ENCODE results near the gene DENND4A.
"Not testable (repeated sequence)": the region's sequence is repeated elsewhere in the genome, so short reads cannot be mapped to it uniquely, and the experiment has no call there.

The DENND4A gene

DNA sequence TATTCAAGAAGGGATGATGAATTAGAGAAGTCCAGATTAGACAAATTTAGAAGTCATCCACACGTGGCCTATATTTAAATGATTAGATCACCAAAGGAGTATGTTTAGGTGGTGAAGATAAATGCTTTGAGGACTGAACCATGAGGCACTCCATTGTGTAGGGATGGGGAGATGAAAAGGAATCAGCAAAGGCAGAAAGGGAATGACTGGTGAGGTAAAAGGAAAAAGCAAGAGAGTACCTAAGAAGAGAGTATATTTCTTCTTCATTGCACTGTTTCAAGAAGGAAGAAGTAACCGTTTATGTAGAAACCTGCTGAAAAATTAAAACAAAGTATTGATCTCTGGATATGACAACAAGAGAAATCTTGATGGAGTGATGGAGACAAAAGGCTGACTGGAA is 40.7 kb downstream of the DENND4A start:
- no peak for DNase-seq

DNA sequence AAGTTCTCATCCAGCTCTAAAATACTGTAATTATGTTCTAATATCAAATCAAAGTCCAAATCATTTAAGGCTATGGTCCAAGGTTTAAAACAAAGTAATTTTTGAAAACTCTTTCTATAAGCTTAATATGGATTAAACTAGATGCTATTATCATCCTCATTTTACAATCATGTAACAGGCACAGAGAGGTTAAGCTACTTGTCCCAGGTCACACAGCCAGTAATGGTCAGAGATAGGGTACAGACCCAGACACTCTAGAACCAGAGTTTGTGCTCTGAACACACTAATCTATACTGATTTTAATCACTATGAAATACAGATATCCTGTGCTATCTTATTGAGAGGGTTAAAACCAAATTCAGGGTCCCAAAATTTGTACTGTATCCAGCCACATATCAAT is 44.8 kb downstream of the DENND4A start:
- DNase-seq = no peak

DNA sequence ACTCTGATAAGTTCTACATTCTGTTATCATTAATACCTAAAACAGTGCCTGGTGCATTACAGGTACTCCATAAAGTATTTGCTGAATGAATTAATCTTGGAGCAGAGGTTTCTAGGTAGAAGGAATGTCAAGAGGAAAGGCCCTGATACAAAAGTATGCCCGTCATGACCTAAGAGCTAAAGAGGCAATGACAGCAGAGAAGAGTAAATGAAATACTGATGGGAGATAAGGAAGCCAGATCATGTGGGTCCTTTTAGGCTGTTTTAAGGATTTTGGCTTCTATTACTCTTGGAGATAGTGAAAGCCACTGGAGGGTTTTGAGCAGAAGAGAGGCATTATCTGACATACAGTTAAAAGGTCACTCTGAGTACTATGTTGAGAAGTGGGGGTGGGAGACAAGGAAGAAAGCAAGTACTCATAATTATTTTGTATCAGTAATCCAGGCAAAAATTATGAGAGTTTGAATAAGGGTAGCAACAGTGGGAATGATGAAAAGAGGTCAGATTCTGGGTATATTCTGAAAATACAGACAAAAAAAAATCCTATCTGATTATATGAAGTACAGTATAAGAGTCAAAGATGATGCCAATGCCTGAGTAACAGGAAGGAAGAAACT is 48.3 kb downstream of the DENND4A start:
- DNase-seq = no peak

DNA sequence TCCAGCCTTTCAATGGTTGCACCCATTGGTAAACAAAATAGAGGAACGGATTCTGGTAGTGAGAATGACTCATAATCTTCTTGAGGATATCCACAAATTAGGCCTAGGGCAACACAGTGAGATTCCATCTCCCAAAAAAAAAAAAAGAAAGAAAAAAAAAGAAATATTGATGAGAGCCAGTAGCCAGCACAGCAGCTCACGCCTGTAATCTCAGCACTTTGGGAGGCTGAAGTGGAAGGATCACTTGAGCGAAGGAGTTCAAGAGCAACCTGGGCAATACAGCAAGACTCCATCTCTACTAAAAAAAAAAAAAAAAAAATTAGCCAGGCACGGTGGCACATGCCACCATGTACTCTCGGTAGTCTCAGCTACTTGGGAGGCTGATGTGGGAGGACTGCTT is 51.9 kb downstream of the DENND4A start:
- DNase-seq = no peak

DNA sequence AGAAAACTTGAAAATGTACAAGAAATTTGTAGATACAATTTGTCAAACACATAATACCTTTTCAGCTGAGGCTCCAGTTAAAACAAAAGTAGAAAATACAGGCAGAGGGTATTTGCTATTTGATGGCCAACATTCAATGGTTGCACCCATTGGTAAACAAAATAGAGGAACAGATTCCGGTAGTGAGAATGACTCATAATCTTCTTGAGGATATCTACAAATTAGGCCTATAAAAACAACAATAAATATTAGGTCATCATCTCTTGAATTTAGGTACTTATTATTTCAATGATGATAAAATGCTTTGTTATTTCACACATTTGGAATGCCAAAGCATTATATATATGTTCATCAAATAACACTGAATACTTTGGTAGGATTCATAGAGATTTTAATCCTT is 53.4 kb downstream of the DENND4A start:
- no peak for DNase-seq

DNA sequence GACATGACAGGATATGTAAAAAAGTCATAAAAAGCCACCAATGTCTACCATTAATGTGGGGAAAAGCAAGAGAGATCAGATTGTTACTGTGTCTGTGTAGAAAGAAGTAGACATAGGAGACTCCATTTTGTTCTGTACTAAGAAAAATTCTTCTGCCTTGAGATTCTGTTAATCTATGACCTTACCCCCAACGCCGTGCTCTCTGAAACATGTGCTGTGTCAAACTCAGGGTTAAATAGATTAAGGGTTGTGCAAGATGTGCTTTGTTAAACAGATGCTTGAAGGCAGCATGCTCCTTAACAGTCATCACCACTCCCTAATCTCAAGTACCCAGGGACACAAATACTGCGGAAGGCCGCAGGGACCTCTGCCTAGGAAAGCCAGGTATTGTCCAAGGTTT is 58.5 kb downstream of the DENND4A start:
- not testable (repeated sequence) for DNase-seq

DNA sequence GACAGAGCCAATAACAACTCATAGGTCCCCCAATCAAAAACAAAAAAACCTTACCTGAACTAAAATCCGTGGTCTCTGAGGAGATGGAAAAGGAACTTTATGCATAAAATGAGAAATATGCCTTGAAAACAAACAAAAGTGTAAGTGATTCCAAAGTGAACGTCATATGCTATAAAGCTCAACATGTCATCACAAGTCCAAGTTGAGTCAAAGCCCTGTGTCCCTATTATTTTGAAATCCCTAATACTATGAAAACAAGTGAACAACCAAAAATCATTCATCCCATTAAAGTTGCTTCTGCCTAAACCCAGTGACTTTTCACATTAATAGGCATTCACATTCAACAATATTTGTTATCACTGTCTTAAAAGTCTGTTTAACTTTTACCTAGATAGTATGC is 59.4 kb downstream of the DENND4A start:
- DNase-seq = no peak

DNA sequence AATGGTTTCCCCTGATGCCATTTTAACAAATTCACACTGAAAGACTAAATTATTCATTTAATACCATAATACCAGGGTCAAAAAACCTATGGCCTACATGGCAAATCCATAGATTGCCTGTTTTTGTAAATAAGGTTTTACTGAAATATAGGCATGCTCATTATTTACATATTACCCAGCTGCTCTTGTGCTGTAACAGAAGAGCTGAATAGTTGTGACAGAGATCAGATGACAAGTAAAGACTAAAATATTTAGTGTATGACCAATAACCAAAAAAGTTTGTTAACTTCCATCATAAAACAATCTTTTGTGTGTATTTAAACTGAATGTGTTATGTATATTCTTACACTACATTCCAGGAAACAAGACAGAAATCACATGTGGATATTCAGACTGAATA is 60.2 kb downstream of the DENND4A start:
- DNase-seq = no peak

DNA sequence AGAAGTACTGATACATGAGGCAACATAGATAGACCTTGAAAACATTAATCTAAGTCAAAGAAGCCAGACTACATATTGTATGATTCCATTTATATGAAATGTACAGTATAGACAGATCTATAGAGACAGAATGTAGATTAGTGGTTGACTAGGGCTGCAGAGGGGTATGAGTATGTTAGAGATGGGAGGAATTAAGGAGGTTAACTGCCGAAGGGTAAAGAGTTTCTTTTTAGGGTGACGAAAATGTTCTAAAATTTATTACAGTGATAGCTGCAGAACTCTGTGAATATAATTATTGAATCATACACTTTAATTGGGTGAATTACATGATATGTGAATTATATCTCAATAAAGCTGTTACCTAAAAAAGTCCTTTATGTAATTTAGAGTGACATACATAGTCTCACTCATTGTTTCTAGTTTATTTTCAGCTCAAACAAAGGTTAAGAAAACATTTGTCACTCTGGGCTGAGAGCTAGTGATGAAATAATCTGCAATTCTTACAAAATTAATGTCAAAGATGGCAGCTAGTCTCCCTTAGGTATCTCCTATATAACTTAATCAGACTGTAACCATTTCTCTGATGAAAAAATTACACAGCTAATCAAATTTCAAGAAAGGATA is 61.4 kb downstream of the DENND4A start:
- no peak for DNase-seq

DNA sequence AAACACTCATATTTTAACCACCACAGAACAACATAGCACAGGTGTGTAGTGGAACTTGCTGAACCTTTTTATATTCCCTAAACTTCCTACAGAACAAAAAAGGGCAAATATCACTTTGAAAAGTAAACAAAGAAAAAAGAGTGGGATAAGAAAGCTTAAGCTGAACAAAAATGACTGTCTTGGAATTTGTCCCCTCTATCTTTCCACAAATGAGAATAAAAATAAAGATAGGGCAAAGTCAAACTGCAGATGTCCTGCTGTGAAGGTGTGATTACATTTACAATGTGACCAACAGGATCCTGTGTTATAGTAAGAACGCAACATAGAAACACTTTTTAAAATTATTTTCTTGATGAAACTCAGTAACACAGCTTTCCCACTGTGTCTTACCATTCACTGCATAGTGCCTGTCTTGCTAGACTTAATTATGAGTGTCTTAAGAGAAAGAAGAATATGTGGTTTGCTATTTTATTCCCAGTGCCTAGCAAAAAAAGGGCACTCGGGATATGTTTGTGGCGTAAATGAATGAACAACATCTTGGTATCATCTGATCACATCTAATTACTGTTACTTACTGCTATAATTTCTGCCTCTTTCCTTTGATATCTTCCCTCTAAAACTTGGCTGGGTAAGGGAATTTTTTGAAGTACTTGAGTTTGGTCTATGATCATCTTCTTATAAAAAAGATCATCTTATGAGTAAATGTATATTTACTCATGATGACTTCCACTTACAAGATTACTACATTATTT is 67.5 kb downstream of the DENND4A start:
- DNase-seq = no peak

DNA sequence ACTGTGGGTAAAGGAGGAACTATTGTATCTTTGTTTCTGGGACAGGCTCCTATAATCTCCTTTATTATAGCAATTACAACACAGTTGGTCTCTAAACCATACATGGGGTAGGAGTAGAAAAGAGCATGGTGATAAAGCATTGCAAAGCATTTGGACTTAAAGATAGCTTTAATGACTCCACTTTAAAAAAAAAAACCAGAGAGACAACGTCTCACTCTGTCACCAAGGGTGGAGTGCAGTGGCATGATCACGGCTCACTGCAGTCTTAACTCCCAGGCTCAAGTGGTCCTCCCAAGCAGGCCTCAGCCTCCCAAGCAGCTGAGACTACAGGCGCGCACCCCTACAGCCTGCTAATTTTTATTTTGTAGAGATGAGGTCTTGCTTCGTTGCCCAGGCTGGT is 68.2 kb downstream of the DENND4A start:
- no peak for DNase-seq

DNA sequence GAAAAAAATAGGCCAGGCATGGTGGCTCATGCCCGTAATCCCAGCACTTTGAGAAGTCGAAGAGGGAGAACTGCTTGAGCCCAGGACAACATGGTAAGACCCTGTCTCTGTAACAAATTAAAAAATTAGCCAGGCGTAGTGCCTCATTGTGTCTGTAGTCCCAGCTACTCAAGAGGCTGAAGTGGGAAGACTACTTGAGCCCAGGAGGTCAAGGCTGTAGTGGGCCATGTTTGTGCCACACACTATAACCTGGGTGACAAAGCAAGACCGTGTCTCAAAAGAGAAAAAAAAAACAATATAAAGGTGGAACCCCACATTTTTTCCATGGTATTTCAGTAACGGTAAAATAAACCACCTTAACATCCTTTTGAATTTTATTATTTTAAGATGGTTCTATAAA is 69.9 kb downstream of the DENND4A start:
- DNase-seq = no peak

DNA sequence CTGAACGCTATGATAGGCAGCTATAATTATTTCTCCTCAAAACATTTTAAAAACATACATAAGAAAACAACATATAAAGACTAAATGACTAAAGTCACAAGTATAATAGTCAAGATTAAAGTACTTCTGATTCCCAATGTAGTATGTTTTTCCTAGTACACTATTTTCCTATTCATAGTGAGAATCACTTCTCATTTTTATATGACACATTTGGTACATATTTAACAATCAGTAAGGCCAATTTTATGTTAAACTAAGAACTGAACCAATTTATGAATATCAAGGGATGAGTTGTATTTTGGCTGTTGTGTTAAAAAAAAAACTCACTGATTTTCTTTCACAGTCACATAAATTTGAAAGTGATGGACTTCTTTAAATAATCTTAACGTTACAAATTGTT is 79.7 kb downstream of the DENND4A start:
- DNase-seq = no peak

DNA sequence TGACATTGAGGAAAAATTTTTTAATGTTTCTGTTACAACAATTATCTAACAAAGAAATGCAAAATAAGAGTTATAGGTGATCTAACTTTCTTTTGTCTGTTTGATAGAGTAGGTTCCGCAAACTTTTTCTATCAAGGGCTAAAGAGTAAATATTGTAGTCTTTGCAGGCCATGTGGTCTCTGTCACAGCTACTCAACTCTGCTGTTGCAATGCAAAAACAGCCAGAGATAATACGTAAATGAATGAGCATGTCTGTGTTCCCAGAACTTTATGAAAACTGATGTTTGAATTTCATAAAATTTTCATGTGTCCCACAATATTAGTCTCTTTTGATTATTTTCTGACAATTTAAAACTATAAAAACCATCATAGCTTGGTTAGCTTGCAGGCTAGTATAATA is 97.0 kb downstream of the DENND4A start:
- DNase-seq = no peak

DNA sequence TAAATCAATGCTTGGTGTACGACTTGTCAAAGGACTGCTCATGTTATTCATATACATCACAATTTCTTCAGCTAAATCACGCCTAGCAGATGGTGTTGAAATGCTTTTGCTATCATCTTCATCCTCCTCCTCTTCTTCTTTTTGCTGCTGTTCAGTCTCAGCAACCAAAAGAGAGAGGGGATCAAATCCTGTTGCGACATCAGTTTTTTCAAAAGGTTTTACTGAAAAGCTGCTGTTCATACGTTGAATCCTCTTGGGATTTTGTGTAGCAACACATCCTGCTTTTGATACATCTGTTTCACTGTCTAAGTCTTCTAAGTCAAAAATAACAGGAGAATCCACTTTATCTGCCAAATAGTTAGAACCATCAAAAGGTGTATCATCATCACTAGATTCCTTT is 101.3 kb downstream of the DENND4A start:
- DNase-seq = no peak

DNA sequence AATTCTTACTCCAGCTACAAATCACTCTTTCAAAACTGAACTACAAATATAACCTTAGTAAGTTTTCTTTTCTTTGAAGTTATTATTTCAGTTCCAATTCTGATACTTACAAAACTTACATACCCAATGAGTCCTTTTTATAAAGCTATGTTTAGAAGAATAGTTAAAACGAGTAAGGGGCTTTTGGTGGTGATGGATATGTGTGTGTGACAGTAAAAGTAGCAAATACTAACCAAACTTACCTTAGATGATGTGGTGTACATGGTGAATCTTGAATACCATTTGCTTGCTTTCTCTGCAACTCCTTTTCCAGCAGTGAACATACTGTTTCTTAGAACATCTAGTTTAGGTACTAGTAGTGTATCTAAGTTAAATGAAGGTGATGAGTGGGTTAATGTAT is 101.9 kb downstream of the DENND4A start:
- DNase-seq = no peak

DNA sequence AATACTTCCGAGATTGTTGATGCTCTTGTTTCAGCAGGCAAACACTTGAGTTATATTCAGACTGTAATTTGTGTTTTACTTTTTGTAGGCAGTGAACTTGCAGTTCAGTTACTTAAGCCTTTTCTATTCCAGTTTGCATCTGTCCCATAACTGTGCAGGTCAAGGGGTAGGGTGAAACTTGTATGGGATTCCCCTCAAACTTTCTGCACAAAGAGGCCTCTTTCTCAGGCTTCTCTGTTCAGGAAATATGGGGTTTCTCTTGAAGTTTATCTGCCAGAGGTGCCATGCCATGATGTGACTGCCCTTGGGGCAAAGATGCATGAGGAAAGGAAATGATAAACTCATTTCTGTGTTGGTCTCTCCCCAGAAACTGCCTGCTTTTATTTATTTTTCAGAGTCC is 103.6 kb downstream of the DENND4A start:
- no peak for DNase-seq

DNA sequence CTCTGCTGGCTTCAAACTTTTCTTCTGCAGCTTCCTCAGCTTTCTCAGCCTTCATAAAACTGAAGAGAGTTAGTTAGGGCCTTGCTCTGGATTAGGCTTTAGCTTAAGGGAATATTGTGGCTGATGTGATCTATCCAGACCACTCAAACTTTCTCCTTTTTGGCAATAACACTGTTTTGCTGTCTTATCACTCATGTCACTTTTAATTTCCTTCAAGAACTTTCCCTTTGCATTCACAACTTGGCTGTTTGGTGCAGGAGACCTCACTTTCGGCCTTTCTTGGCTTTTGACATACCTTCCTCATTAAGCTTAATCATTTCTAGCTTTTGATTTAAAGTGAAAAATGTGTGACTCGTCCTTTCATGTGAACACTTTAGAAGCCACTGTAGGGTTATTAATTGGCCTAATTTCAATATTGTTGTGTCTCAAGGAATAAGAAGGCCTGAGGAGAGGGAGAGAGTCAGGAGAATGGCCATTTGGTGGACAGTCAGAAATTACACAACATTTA is 109.6 kb downstream of the DENND4A start:
- DNase-seq = no peak

DNA sequence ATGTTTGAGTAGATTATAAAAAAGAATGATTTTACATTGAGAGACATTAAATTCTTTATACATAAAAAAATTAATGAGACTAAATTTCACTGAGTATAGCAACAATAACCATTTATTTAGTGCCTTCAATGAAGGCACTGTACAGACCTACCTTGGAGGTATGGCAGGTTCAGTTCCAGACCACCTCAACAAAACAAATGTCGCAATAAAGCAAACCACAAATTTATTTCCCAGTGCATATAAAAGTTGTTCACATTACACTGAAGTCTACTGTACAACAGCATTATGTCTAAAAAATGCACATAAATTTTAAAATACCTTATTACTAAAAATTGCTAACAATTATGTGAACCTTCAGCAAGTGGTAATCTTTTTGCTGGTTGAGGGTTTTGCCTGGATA is 111.5 kb downstream of the DENND4A start:
- no peak for DNase-seq

DNA sequence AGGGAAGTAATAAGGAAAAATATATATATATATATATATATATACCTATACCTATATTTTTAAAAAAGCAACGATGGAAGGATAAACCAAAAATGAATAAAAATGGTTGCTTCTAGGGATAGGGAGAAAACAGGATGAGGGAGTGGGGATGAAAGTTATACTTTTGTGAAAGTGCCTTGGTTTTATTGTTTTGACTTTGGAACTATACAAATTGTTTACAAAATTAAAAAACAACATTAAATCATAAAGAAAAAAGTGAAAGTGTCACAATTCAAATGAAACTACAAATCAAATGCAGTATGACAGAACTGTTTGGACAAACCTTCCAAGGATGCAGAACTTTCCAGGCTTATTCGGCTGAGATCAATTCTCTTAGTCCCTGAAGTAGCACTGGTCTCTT is 116.0 kb downstream of the DENND4A start:
- no peak for DNase-seq

DNA sequence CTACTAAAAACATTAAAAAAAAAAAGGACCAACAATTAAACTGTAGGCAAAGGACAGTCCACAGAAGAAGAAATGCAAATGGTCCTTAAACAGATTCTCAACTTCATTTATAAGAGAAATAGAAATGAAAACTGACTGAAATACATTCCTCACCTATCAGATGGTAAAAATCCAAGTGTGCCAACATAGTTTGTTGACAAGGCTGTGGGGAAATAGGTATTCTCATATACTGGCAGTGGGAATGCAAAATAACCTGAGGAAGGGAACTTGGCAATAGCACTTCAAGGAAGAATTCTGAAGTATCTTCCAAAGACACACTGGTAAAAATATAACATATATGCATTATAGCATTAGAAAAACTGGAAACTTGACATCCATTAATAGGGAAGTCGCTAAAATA is 116.5 kb downstream of the DENND4A start:
- no peak for DNase-seq

DNA sequence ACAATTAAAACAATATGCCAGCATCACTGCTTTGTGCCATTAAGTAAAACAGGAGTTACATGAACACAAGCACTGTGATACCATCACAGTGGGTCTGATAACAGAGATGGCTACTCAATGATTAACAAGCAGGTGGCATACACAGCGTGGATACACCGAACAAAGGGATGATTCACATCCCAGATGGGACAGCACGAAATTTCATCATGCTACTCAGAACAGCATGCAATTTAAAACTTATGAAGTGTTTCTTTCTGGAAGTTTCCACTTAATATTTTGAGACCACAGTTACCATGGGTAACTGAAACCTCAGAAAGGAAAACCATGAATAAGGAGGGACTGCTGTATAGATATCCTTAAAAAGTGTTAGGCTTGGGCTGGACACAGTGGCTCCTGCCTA is 125.8 kb downstream of the DENND4A start:
- DNase-seq = no peak

DNA sequence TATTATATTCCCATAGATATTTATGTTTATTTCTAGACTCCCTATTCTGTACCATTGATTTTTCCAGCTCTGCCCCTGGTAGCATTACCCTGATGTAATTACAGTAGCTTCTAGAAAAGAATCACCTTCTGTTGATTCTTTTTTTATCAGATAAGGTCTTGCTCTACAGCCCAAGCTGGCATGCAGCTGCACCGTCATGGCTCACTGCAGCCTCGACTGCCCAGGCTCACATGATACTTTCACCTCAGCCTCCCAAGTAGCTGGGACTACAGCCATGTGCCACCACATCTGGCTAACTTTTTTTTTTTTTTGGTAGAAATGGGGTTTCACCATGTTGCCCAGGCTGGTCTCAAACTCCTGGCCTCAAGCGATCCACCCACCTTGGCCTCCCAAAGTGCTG is 128.6 kb downstream of the DENND4A start:
- DNase-seq = no peak

DNA sequence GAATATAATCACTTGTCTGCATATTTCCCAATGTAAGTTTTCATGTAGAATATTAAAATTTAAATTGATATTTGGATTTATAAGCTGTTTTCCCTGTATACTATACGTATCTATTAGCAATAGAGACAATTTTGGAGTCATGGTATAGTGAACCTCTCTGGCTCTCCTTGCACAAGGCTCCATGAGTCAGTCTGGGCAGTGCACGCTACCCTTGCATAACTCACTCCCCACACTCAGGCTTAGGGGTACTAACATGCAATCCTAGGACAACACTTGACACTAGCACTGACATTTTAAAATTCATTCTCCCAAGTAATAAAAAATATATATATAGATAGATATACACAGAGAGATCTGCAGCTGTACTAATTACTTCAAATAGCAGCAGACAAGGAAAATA is 131.2 kb downstream of the DENND4A start:
- DNase-seq = no peak
